CD4-positive, alpha-beta T cell (primary cell): ENCODE results near the gene PAQR9. TPM values are rescaled to one million over a fixed set of nuclear protein-coding genes. Genes with fewer than 3 reads are reported as not detected.

Experiments used
- ATAC-seq: fragments of 200-7000 bp; cut with Tn5 transposase; one replicate; pipeline ENCODE4 v1.10.0; 2022; ENCODE audit warnings: mild to moderate bottlenecking; ENCODE audit not compliant: poor library complexity
- CTCF ChIA-PET: fragments of 350-600 bp; sonication (Branson Sonifier 250); formaldehyde crosslinking; loops from one replicate; lab custom pipeline; 2021; ENCODE audit warnings: antibody characterized with exemption, inconsistent platforms; lab: Charles Lee
- POLR2A ChIA-PET: fragments of 350-600 bp; sonication (Branson Sonifier 250); formaldehyde crosslinking; loops from one replicate; lab custom pipeline; 2021; ENCODE audit warnings: antibody characterized with exemption, inconsistent platforms; lab: Charles Lee
- DNase-seq, 14 experiments: peaks; one replicate each; pipeline ENCODE4 v3.0.0-alpha.2; 2013 to 2020; ENCODE audit warnings: mixed read lengths in 2 of 14
- H3K27ac ChIP-seq, 2 donors: one replicate each; pipeline versions ENCODE4 v1.5.1 to v1.7.0; 2013; ENCODE audit warnings: low read length in 2 of 2, low read depth in 1 of 2, mild to moderate bottlenecking in 1 of 2
- H3K27me3 ChIP-seq, 2 experiments: 1 replicate in 1 of 2; 2 replicates in 1 of 2; pipeline versions ENCODE4 v1.6.1 to v1.7.0; 2013; ENCODE audit warnings: low read length in 2 of 2, control low read depth in 1 of 2, mild to moderate bottlenecking in 1 of 2, moderate library complexity in 1 of 2; ENCODE audit not compliant: insufficient read depth in 2 of 2, control insufficient read depth in 1 of 2
- H3K36me3 ChIP-seq: one replicate; pipeline ENCODE4 v1.6.1; 2013; ENCODE audit warnings: low read length, control low read depth; ENCODE audit not compliant: insufficient read depth
- H3K4me1 ChIP-seq: one replicate; pipeline ENCODE4 v1.6.1; 2013; ENCODE audit warnings: low read length, control low read depth; ENCODE audit not compliant: insufficient read depth
- H3K4me3 ChIP-seq: one replicate; pipeline ENCODE4 v1.5.1; 2013; ENCODE audit warnings: mild to moderate bottlenecking, low read length, moderate library complexity
- H3K9me3 ChIP-seq, 2 experiments: 1 replicate in 1 of 2; 2 replicates in 1 of 2; pipeline versions ENCODE4 v1.6.1 to v1.7.0; 2013; ENCODE audit warnings: low read length in 2 of 2, mild to moderate bottlenecking in 2 of 2, control low read depth in 1 of 2, moderate library complexity in 1 of 2; ENCODE audit not compliant: control insufficient read depth in 1 of 2, insufficient read depth in 1 of 2
- H3K27ac Mint-ChIP-seq: one replicate; pipeline ENCODE4 v1.8.0; 2020; ENCODE audit warnings: mixed read lengths
- H3K27me3 Mint-ChIP-seq: one replicate; pipeline ENCODE4 v1.8.0; 2021; ENCODE audit warnings: mixed read lengths
- H3K36me3 Mint-ChIP-seq: one replicate; pipeline ENCODE4 v1.8.0; 2021; ENCODE audit warnings: low read depth, mixed read lengths
- H3K4me1 Mint-ChIP-seq: one replicate; pipeline ENCODE4 v1.8.0; 2021; ENCODE audit warnings: low read depth, mixed read lengths
- H3K4me3 Mint-ChIP-seq: one replicate; pipeline ENCODE4 v1.8.0; 2020; ENCODE audit warnings: mild to moderate bottlenecking, mixed read lengths
- H3K9me3 Mint-ChIP-seq: one replicate; pipeline ENCODE4 v1.8.0; 2020; ENCODE audit warnings: mixed read lengths
- CTCF ChIP-seq: fragments of 200-600 bp; IDR thresholded peaks from one replicate; pipeline ENCODE4 v1.8.0; 2022; ENCODE audit warnings: antibody characterized with exemption, mild to moderate bottlenecking
- intact Hi-C, 2 experiments: fragments of 100-400 bp; cut with DNase I in 1 of 2; cut with micrococcal nuclease in 1 of 2; formaldehyde crosslinking; loops; one replicate each; pipeline versions ENCODE4 v1.15.1 to v1.9.0; 2023 to 2025; cut with DNase I, micrococcal nuclease
- total RNA-seq, 174 experiments: library from RNA in 2 of 174; stranded (reverse) in 2 of 174; gene quantifications; one replicate each; pipeline ENCODE4 v1.2.3 and lab custom pipeline; 2021 to 2026

PAQR9 gene
- total RNA-seq, 2 experiments from 2014 or later = not detected

GRCh38 chr3:142916605-142917004 is 46.9 kb downstream of the PAQR9 start:
- no peaks in the 10 kb centered on the region for H3K4me1 ChIP-seq
- H3K27me3 ChIP-seq = peaks cover under 1 to 9% of the 10 kb centered on the region in 2 experiments
- no peaks in the 10 kb centered on the region for H3K36me3 ChIP-seq
- ChIA-PET POLR2A (no interaction called here), CTCF (no interaction called here)
- no peaks in the 10 kb centered on the region for H3K9me3 Mint-ChIP-seq
- no peak for TF ChIP-seq CTCF
- H3K27ac ChIP-seq = no peak overlapping the region
- H3K27me3 Mint-ChIP-seq = peaks cover 28% of the 10 kb centered on the region
- DNase-seq = no peak
- no peak overlapping the region for H3K4me3 ChIP-seq
- H3K27ac Mint-ChIP-seq = no peak overlapping the region
- no peaks in the 10 kb centered on the region for H3K9me3 ChIP-seq
- H3K36me3 Mint-ChIP-seq = no peaks in the 10 kb centered on the region
- no peak overlapping the region for H3K4me3 Mint-ChIP-seq
- no peak for ATAC-seq
- H3K4me1 Mint-ChIP-seq = no peaks in the 10 kb centered on the region
- intact Hi-C loops = no loop called here

GRCh38 chr3:142915636-142916035 is 47.8 kb downstream of the PAQR9 start:
- Mint-ChIP-seq H3K27ac (no peak overlapping the region), H3K4me3 (no peak overlapping the region), H3K9me3 (no peaks in the 10 kb centered on the region), H3K27me3 (peaks cover 34% of the 10 kb centered on the region), H3K4me1 (no peaks in the 10 kb centered on the region), H3K36me3 (no peaks in the 10 kb centered on the region)
- Histone ChIP-seq H3K27me3 (peaks cover 5 to 9% of the 10 kb centered on the region in 2 experiments), H3K4me3 (no peak overlapping the region), H3K36me3 (no peaks in the 10 kb centered on the region), H3K27ac (no peak overlapping the region), H3K4me1 (no peaks in the 10 kb centered on the region), H3K9me3 (no peaks in the 10 kb centered on the region)
- no peak for ATAC-seq
- DNase-seq = no peak
- ChIA-PET CTCF (no interaction called here), POLR2A (no interaction called here)
- no peak for TF ChIP-seq CTCF
- intact Hi-C loops = no loop called here

- H3K4me1 ChIP-seq = no peaks in the 10 kb centered on the region
- intact Hi-C loops = no loop called here
Observed at GRCh38 chr3:142914286-142914811, 49.1 kb downstream of the PAQR9 start.

More at GRCh38 chr3:142914286-142914811, 49.1 kb downstream of the PAQR9 start:
- no peak overlapping the region for H3K27ac Mint-ChIP-seq
- H3K4me3 Mint-ChIP-seq = no peak overlapping the region
- ChIA-PET CTCF (no interaction called here), POLR2A (no interaction called here)
- peaks cover 5 to 9% of the 10 kb centered on the region in 2 experiments for H3K27me3 ChIP-seq
- H3K27me3 Mint-ChIP-seq = peaks cover 44% of the 10 kb centered on the region
- TF ChIP-seq CTCF = no peak
- no peaks in the 10 kb centered on the region for H3K36me3 ChIP-seq
- no peaks in the 10 kb centered on the region for H3K9me3 Mint-ChIP-seq
- no peak overlapping the region for H3K4me3 ChIP-seq
- no peaks in the 10 kb centered on the region for H3K9me3 ChIP-seq
- ATAC-seq = no peak
- no peak overlapping the region for H3K27ac ChIP-seq
- no peak for DNase-seq
- H3K4me1 Mint-ChIP-seq = no peaks in the 10 kb centered on the region
- H3K36me3 Mint-ChIP-seq = no peaks in the 10 kb centered on the region
